GM23338 (cell line): ENCODE measurements around the gene FEZF1. TPM values are rescaled to one million over a fixed set of nuclear protein-coding genes. Genes with fewer than 3 reads are reported as not detected.

Experiments
- ATAC-seq: fragments of 200-7000 bp; cut with Tn5 transposase; 3 replicates; pipeline ENCODE4 v1.9.1; 2020
- DNase-seq: peaks from one replicate; pipeline ENCODE4 v3.0.0-alpha.2; 2015; ENCODE audit warnings: low spot score
- H2AFZ ChIP-seq: fragments of 200-600 bp; sonication (generic); 2 replicates; pipeline ENCODE4 v1.8.0; 2016; ENCODE audit warnings: antibody characterized with exemption, mild to moderate bottlenecking, moderate library complexity
- H3F3A ChIP-seq: fragments of 200-600 bp; sonication (generic); replicated peaks from 2 replicates; pipeline ENCODE4 v1.8.0; 2017; ENCODE audit warnings: antibody characterized with exemption, mixed run types, low read depth
- H3K27ac ChIP-seq: fragments of 200-600 bp; sonication (generic); 2 replicates; pipeline ENCODE4 v1.6.1; 2016; ENCODE audit warnings: low read depth
- H3K27me3 ChIP-seq: fragments of 200-600 bp; sonication (generic); 2 replicates; pipeline ENCODE4 v1.8.0; 2016; ENCODE audit warnings: mild to moderate bottlenecking, mixed run types, moderate library complexity; ENCODE audit not compliant: insufficient read depth
- H3K36me3 ChIP-seq: fragments of 200-600 bp; sonication (generic); 2 replicates; pipeline ENCODE4 v1.8.0; 2016; ENCODE audit warnings: mild to moderate bottlenecking; ENCODE audit not compliant: insufficient read depth
- H3K4me1 ChIP-seq: fragments of 200-600 bp; sonication (generic); 2 replicates; pipeline ENCODE4 v1.8.0; 2016; ENCODE audit warnings: mild to moderate bottlenecking, moderate library complexity; ENCODE audit not compliant: insufficient read depth
- H3K4me2 ChIP-seq: fragments of 200-600 bp; sonication (generic); 2 replicates; pipeline ENCODE4 v1.7.1; 2017; ENCODE audit warnings: mixed run types
- H3K4me3 ChIP-seq: fragments of 200-600 bp; sonication (generic); 2 replicates; pipeline ENCODE4 v1.6.1; 2016; ENCODE audit warnings: mixed run types
- H3K79me2 ChIP-seq: fragments of 200-600 bp; sonication (generic); replicated peaks from 2 replicates; pipeline ENCODE4 v1.8.0; 2017; ENCODE audit warnings: mild to moderate bottlenecking; ENCODE audit not compliant: insufficient read depth
- H3K9me2 ChIP-seq: fragments of 200-600 bp; sonication (generic); 2 replicates; pipeline ENCODE4 v1.8.0; 2017; ENCODE audit not compliant: insufficient read depth
- H4K20me1 ChIP-seq: fragments of 200-600 bp; sonication (generic); replicated peaks from 2 replicates; pipeline ENCODE4 v1.8.0; 2017; ENCODE audit warnings: mild to moderate bottlenecking; ENCODE audit not compliant: insufficient read depth
- H3K27ac Mint-ChIP-seq: 2 replicates; pipeline ENCODE4 v1.8.0; 2020; ENCODE audit warnings: inconsistent platforms, mild to moderate bottlenecking, moderate library complexity, mixed read lengths
- H3K27me3 Mint-ChIP-seq: 3 replicates; pipeline ENCODE4 v1.8.0; 2022; ENCODE audit warnings: low read depth, mild to moderate bottlenecking, moderate library complexity, mixed read lengths, inconsistent platforms; ENCODE audit not compliant: insufficient read depth, poor library complexity
- H3K36me3 Mint-ChIP-seq: 3 replicates; pipeline ENCODE4 v1.8.0; 2021; ENCODE audit warnings: low read depth, mild to moderate bottlenecking, inconsistent platforms, moderate library complexity, mixed read lengths
- H3K4me1 Mint-ChIP-seq: 3 replicates; pipeline ENCODE4 v1.8.0; 2020; ENCODE audit warnings: mild to moderate bottlenecking, inconsistent platforms, mixed read lengths
- H3K4me3 Mint-ChIP-seq: 3 replicates; pipeline ENCODE4 v1.8.0; 2021; ENCODE audit warnings: moderate library complexity, mild to moderate bottlenecking, inconsistent platforms, mixed read lengths
- H3K9me3 Mint-ChIP-seq: 3 replicates; pipeline ENCODE4 v1.8.0; 2020; ENCODE audit warnings: moderate library complexity, mild to moderate bottlenecking, inconsistent platforms, mixed read lengths
- CREB1 ChIP-seq: fragments of 250-450 bp; sonication (Bioruptor Pico); IDR thresholded peaks from 2 replicates; pipeline ENCODE4 v1.5.0; 2020; ENCODE audit warnings: low read depth, mild to moderate bottlenecking, moderate library complexity
- CTCF ChIP-seq, 2 experiments: fragments of 200-600 bp in 1 of 2; sonication (generic) in 1 of 2; conservative IDR thresholded peaks; 2 replicates each; pipeline versions ENCODE4 v1.5.1 to v1.6.1; 2016 to 2017; ENCODE audit warnings: antibody characterized with exemption in 2 of 2, low read depth in 2 of 2, mild to moderate bottlenecking in 2 of 2, moderate library complexity in 1 of 2
- ETS1 ChIP-seq: IDR thresholded peaks from 2 replicates; pipeline ENCODE4 v1.6.1; 2016; ENCODE audit warnings: antibody characterized with exemption
- EZH2 ChIP-seq: fragments of 200-600 bp; sonication (generic); IDR thresholded peaks from one replicate; pipeline ENCODE4 v1.8.0; 2017; ENCODE audit warnings: antibody characterized with exemption, mild to moderate bottlenecking, low read depth; ENCODE audit not compliant: unreplicated experiment
- EZH2phosphoT487 ChIP-seq: fragments of 200-600 bp; sonication (generic); IDR thresholded peaks from one replicate; pipeline ENCODE4 v1.8.1; 2018; ENCODE audit warnings: antibody characterized with exemption; ENCODE audit not compliant: unreplicated experiment
- JUNB ChIP-seq: IDR thresholded peaks from one replicate; pipeline ENCODE4 v1.6.1; 2016; ENCODE audit warnings: antibody characterized with exemption; ENCODE audit not compliant: unreplicated experiment
- NANOG ChIP-seq: IDR thresholded peaks from 2 replicates; pipeline ENCODE4 v1.6.1; 2016; ENCODE audit warnings: antibody characterized with exemption, borderline replicate concordance
- POLR2AphosphoS5 ChIP-seq: IDR thresholded peaks from 2 replicates; pipeline ENCODE4 v1.6.1; 2016; ENCODE audit warnings: antibody characterized with exemption, low read depth
- STAT1 ChIP-seq: IDR thresholded peaks from one replicate; pipeline ENCODE4 v1.6.1; 2016; ENCODE audit warnings: antibody characterized with exemption; ENCODE audit not compliant: unreplicated experiment
- ZNF114 ChIP-seq: fragments of 250-450 bp; sonication (Bioruptor Pico); IDR thresholded peaks from 2 replicates; pipeline ENCODE4 v1.5.0; 2020; ENCODE audit warnings: mild to moderate bottlenecking, moderate library complexity
- ZNF331 ChIP-seq: fragments of 250-450 bp; sonication (Bioruptor Pico); IDR thresholded peaks from 2 replicates; pipeline ENCODE4 v1.5.0; 2020; ENCODE audit warnings: low read depth, mild to moderate bottlenecking, moderate library complexity
- ZNF462 ChIP-seq: fragments of 250-450 bp; sonication (Bioruptor Pico); IDR thresholded peaks from 2 replicates; pipeline ENCODE4 v1.5.0; 2020; ENCODE audit warnings: mild to moderate bottlenecking, moderate library complexity
- polyA plus RNA-seq: library from polyadenylated mRNA; unstranded; fragments of >200 nt; fragmentation: Nextera tagmentation; extraction: Ambion mirVana; gene quantifications from 2 replicates; pipeline ENCODE4 v1.2.1, GENCODE V29; 2016
- total RNA-seq: library from RNA; depleted of rRNA; stranded (reverse); fragments of >200 nt; shearing (Covaris generic); gene quantifications from 2 replicates; pipeline ENCODE4 v1.2.3, GENCODE V29; 2014
- TF ChIP-seq, protein P1 (sequence below): IDR thresholded peaks from one replicate; pipeline ENCODE4 v1.6.1; 2018; ENCODE audit warnings: antibody characterized with exemption; ENCODE audit not compliant: unreplicated experiment

Gene FEZF1
- total and polyA plus RNA-seq, 2 experiments from 2014 or later = 1.0 to 2.3 TPM

- peaks cover 37% of the 10 kb centered on the region for H3K4me1 Mint-ChIP-seq
- Histone ChIP-seq H4K20me1 (peaks cover 3% of the 10 kb centered on the region; the same call in 1 of the 2 replicates), H3K4me1 (peaks cover 37% of the 10 kb centered on the region), H3K27me3 (peaks cover 95% of the 10 kb centered on the region), H2AFZ (peak overlapping the region; percentile 99), H3K9me2 (no peaks in the 10 kb centered on the region), H3F3A (peaks cover 32% of the 10 kb centered on the region), H3K36me3 (no peaks in the 10 kb centered on the region), H3K79me2 (no peaks in the 10 kb centered on the region), H3K4me3 (peak overlapping the region; percentile 80), H3K27ac (no peak overlapping the region), H3K4me2 (peak overlapping the region; percentile 96)
- no peak for ATAC-seq
- no peaks in the 10 kb centered on the region for H3K36me3 Mint-ChIP-seq
- DNase-seq = no peak
- H3K27ac Mint-ChIP-seq = no peak overlapping the region
- H3K9me3 Mint-ChIP-seq = no peaks in the 10 kb centered on the region
- peaks cover 80% of the 10 kb centered on the region for H3K27me3 Mint-ChIP-seq
- H3K4me3 Mint-ChIP-seq = peak overlapping the region; percentile 88
- TF ChIP-seq ZNF462 = no peak
- no peak for TF ChIP-seq ZNF331
- no peak for TF ChIP-seq ZNF114
- no peak for TF ChIP-seq EZH2phosphoT487
- TF ChIP-seq NANOG = no peak
- no peak for TF ChIP-seq CTCF (conservative IDR thresholded peaks at IDR 0.05; ENCODE audit: low read depth in 2 of 2)
- TF ChIP-seq, protein P1, sequence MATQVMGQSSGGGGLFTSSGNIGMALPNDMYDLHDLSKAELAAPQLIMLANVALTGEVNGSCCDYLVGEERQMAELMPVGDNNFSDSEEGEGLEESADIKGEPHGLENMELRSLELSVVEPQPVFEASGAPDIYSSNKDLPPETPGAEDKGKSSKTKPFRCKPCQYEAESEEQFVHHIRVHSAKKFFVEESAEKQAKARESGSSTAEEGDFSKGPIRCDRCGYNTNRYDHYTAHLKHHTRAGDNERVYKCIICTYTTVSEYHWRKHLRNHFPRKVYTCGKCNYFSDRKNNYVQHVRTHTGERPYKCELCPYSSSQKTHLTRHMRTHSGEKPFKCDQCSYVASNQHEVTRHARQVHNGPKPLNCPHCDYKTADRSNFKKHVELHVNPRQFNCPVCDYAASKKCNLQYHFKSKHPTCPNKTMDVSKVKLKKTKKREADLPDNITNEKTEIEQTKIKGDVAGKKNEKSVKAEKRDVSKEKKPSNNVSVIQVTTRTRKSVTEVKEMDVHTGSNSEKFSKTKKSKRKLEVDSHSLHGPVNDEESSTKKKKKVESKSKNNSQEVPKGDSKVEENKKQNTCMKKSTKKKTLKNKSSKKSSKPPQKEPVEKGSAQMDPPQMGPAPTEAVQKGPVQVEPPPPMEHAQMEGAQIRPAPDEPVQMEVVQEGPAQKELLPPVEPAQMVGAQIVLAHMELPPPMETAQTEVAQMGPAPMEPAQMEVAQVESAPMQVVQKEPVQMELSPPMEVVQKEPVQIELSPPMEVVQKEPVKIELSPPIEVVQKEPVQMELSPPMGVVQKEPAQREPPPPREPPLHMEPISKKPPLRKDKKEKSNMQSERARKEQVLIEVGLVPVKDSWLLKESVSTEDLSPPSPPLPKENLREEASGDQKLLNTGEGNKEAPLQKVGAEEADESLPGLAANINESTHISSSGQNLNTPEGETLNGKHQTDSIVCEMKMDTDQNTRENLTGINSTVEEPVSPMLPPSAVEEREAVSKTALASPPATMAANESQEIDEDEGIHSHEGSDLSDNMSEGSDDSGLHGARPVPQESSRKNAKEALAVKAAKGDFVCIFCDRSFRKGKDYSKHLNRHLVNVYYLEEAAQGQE = no peak
- no peak for TF ChIP-seq STAT1
- no peak for TF ChIP-seq ETS1
- TF ChIP-seq JUNB = no peak
- TF ChIP-seq EZH2 = no peak
- TF ChIP-seq CREB1 (CRISPR knock-in tag) = no peak
- no peak for TF ChIP-seq POLR2AphosphoS5
Observed at GRCh38 chr7:122300956-122301833, 3.4 kb downstream of the FEZF1 start.
